ENCODE results near the gene CADPS2. TPM values are rescaled to one million over a fixed set of nuclear protein-coding genes. Genes with fewer than 3 reads are reported as not detected.

CADPS2 gene
- total RNA-seq, 6 donors from 2014 or later, result 33.3 to 74.7 (median 45.7) TPM

DNA sequence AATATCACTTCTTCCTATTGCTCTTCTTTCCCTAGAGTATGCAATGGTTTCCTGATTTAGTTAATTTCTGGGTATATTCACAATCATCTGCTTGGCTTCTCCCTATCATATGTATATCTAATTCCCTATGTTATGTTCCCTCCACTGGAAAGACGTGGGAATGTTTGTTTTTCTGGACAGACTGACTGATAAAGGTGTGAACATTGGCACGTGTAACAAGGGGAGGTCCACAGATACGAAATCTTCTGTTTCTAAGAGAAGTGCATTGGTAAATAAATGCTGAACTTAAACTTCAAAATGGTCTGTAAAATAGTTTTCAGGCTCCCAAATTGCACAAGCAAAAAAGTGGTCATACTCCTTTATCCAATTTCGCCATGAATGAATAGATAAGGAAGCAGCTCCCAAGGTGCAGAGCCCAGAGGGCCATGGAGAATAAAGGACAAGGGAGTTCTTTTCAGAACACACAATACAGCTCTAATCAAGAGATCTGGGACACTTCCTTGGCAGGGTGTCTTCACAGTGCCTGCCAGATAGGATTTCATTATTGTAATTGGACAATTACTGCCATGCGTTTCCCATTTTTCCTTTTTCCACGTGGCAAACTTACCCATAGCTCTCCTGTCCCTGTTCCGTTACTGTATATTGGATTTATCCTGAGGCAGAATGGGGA is 329.3 kb downstream of the CADPS2 start:
- TF ChIP-seq, protein P1, sequence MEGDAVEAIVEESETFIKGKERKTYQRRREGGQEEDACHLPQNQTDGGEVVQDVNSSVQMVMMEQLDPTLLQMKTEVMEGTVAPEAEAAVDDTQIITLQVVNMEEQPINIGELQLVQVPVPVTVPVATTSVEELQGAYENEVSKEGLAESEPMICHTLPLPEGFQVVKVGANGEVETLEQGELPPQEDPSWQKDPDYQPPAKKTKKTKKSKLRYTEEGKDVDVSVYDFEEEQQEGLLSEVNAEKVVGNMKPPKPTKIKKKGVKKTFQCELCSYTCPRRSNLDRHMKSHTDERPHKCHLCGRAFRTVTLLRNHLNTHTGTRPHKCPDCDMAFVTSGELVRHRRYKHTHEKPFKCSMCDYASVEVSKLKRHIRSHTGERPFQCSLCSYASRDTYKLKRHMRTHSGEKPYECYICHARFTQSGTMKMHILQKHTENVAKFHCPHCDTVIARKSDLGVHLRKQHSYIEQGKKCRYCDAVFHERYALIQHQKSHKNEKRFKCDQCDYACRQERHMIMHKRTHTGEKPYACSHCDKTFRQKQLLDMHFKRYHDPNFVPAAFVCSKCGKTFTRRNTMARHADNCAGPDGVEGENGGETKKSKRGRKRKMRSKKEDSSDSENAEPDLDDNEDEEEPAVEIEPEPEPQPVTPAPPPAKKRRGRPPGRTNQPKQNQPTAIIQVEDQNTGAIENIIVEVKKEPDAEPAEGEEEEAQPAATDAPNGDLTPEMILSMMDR (IDR thresholded peaks at IDR 0.05), result no peak
- TF ChIP-seq POLR2AphosphoS5 (IDR thresholded peaks at IDR 0.05) (no peak), EP300 (IDR thresholded peaks at IDR 0.05) (no peak), POLR2A (IDR thresholded peaks at IDR 0.05) (no peak)
- no peak overlapping the region for H3K27ac ChIP-seq
- WGBS, 2 donors, result 52 to 55% methylated on average over 7 of the region's 7 CpGs
- ATAC-seq (ENCODE audit: low FRiP score in 2 of 2) (no peak), DNase-seq (no peak)
- peaks cover 0 to 9% (median 7%) of the 10 kb centered on the region in 4 donors for H3K4me1 ChIP-seq
- no peaks in the 10 kb centered on the region for H3K9me3 ChIP-seq
- no peaks in the 10 kb centered on the region for H3K27me3 ChIP-seq
- H3K4me3 ChIP-seq, result no peak overlapping the region
- H3K36me3 ChIP-seq, result no peaks in the 10 kb centered on the region

DNA sequence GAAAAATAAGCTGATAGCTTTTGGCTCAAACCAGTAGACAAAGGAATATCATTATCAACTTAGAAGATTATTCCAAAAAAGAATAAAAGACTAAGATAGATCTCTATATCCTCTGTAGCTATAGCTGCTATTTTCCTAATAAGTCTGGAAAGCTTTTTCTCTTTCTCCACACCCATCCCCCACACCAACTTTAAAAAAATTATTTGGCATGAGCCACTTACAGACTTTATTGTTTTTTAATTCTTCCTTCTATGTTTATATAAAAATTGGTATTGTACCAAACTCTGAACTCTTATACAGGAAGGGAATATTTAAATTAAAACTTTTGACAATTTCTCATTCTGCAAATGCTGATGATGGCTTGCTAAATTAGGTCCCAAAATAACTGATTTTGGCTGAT is 330.0 kb downstream of the CADPS2 start:
- DNase-seq, result no peak
- Histone ChIP-seq H3K27ac (no peak overlapping the region), H3K9me3 (no peaks in the 10 kb centered on the region), H3K4me1 (peaks cover 0 to 9% (median 7%) of the 10 kb centered on the region in 4 donors), H3K27me3 (no peaks in the 10 kb centered on the region), H3K4me3 (no peak overlapping the region), H3K36me3 (no peaks in the 10 kb centered on the region)
- TF ChIP-seq POLR2A (IDR thresholded peaks at IDR 0.05) (no peak), EP300 (IDR thresholded peaks at IDR 0.05) (no peak), POLR2AphosphoS5 (IDR thresholded peaks at IDR 0.05) (no peak)
- TF ChIP-seq, protein P1 (IDR thresholded peaks at IDR 0.05), result no peak
- no peak for ATAC-seq (ENCODE audit: low FRiP score in 2 of 2)

DNA sequence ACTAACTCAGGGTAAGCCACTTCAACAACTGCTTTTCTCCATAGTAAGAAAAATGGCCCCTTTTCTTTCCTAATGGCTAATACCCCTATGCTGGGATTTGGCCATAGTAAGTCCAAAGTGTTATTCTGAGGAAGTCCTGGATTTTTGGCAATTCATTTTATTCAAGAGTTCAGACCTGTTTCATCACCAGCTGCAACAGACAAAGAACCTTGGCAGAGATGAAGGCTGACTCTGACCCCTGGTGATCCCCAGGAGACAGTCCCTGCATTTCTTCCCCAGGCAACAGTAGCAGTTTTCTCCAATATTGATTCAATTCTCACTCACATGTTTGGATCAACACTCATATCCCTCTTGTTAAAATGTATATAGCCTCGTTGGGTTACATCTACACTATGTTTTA is 332.5 kb downstream of the CADPS2 start:
- TF ChIP-seq POLR2A (IDR thresholded peaks at IDR 0.05), result no peak
- no peak for TF ChIP-seq POLR2AphosphoS5 (IDR thresholded peaks at IDR 0.05)
- TF ChIP-seq, protein P1 (IDR thresholded peaks at IDR 0.05), result no peak
- no peak for TF ChIP-seq EP300 (IDR thresholded peaks at IDR 0.05)
- ATAC-seq (ENCODE audit: low FRiP score in 2 of 2) (no peak), DNase-seq (no peak)
- Histone ChIP-seq H3K9me3 (no peaks in the 10 kb centered on the region), H3K4me1 (peaks cover 0 to 9% (median 7%) of the 10 kb centered on the region in 4 donors), H3K4me3 (no peak overlapping the region), H3K27me3 (no peaks in the 10 kb centered on the region), H3K27ac (no peak overlapping the region), H3K36me3 (no peaks in the 10 kb centered on the region)
- 75% methylated on average over 1 of the region's 1 CpG for WGBS, 2 donors

DNA sequence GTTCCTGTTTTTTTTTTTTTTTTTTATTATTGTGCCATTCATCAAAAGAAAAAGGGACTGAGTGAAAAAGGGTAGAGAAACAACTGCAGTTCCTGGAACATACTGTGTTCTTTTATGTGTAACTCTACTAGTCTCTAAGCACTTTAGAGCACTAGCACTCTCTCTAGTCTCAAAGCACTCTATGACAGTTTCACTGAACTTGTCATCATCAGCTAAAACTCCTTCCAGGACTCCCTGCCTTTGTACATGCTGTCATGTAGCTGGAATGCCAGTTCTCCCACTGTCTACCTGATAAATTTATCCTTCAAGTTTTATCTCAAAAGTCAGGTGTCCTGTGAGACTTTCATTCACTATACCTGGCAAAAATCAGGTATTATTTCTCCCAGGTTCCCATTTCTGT is 333.5 kb downstream of the CADPS2 start:
- Histone ChIP-seq H3K27ac (no peak overlapping the region), H3K9me3 (no peaks in the 10 kb centered on the region), H3K27me3 (no peaks in the 10 kb centered on the region), H3K4me1 (peaks cover 0 to 9% (median 7%) of the 10 kb centered on the region in 4 donors), H3K4me3 (no peak overlapping the region), H3K36me3 (no peaks in the 10 kb centered on the region)
- DNase-seq, result no peak
- no peak for TF ChIP-seq EP300 (IDR thresholded peaks at IDR 0.05)
- no peak for ATAC-seq (ENCODE audit: low FRiP score in 2 of 2)

DNA sequence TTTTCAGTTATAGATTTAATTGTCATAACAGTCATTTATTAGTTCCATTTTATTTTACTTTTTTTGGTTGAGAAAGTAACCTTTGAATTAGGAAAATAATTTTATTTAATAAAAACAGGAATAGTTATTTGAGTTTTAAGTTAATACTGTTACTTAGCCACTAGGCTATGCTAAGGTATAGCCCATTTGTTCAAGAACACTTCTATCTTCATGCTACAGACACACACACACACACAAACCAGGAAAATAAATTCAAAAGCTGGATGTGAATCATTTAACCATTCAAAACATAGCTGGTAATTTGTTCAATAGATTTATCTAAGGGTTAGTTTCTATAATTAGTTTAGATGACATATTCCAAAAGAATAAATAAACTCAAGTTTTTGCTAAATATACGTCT is 335.7 kb downstream of the CADPS2 start:
- no peaks in the 10 kb centered on the region for H3K27me3 ChIP-seq
- no peaks in the 10 kb centered on the region for H3K9me3 ChIP-seq
- WGBS, 2 donors, result 80 to 91% methylated on average over 1 of the region's 1 CpG
- DNase-seq, result no peak
- H3K4me1 ChIP-seq, result no peaks in the 10 kb centered on the region
- H3K36me3 ChIP-seq, result no peaks in the 10 kb centered on the region
- H3K27ac ChIP-seq, result no peak overlapping the region
- H3K4me3 ChIP-seq, result no peak overlapping the region
- ATAC-seq (ENCODE audit: low FRiP score in 2 of 2), result no peak
- TF ChIP-seq POLR2A (IDR thresholded peaks at IDR 0.05) (no peak), EP300 (IDR thresholded peaks at IDR 0.05) (no peak), POLR2AphosphoS5 (IDR thresholded peaks at IDR 0.05) (no peak)
- TF ChIP-seq, protein P1 (IDR thresholded peaks at IDR 0.05), result no peak
